ENCODE measurements around the gene LIFR. TPM values are rescaled to one million over a fixed set of nuclear protein-coding genes. Genes with fewer than 3 reads are reported as not detected.

The LIFR gene
- total RNA-seq, 1 donor = 39.8 TPM

GRCh38 chr5:38468202-38468673, 88.2 kb downstream of the LIFR start:
- peak overlapping the region; percentile 82 for H3K27ac ChIP-seq (ENCODE audit: low read depth, low read length)
- no peaks in the 10 kb centered on the region for H3K79me2 ChIP-seq (ENCODE audit: insufficient read depth, low read length)
- H2AFZ ChIP-seq (ENCODE audit: low read length) = peak overlapping the region; percentile 80
- no peaks in the 10 kb centered on the region for H3K27me3 ChIP-seq (ENCODE audit: insufficient read depth, low read length)
- H3K4me3 ChIP-seq (ENCODE audit: insufficient read depth, low read length) = peak overlapping the region; percentile 43
- H3K4me2 ChIP-seq (ENCODE audit: insufficient read depth, low read length) = peak overlapping the region; percentile 71
- no peaks in the 10 kb centered on the region for H3K36me3 ChIP-seq (ENCODE audit: insufficient read depth, low read length)
- peak; percentile 98 for DNase-seq (ENCODE audit: insufficient read length, low spot score, missing footprints)
- H3K9me3 ChIP-seq (ENCODE audit: low read depth, low read length) = no peaks in the 10 kb centered on the region
- no peak for TF ChIP-seq CTCF (IDR thresholded peaks at IDR 0.05; ENCODE audit: extremely low read depth, low read depth, low read length)
- peaks cover 59% of the 10 kb centered on the region for H3K4me1 ChIP-seq (ENCODE audit: insufficient read depth, low read length)
- no peaks in the 10 kb centered on the region for H4K20me1 ChIP-seq (ENCODE audit: insufficient read depth, low read length)

GRCh38 chr5:38467353-38468040, 88.9 kb downstream of the LIFR start:
- Histone ChIP-seq H2AFZ (ENCODE audit: low read length) (peak overlapping the region; percentile 50), H3K4me1 (ENCODE audit: insufficient read depth, low read length) (peaks cover 67% of the 10 kb centered on the region), H3K36me3 (ENCODE audit: insufficient read depth, low read length) (no peaks in the 10 kb centered on the region), H3K79me2 (ENCODE audit: insufficient read depth, low read length) (no peaks in the 10 kb centered on the region), H4K20me1 (ENCODE audit: insufficient read depth, low read length) (no peaks in the 10 kb centered on the region), H3K27me3 (ENCODE audit: insufficient read depth, low read length) (no peaks in the 10 kb centered on the region), H3K4me2 (ENCODE audit: insufficient read depth, low read length) (peak overlapping the region; percentile 71), H3K4me3 (ENCODE audit: insufficient read depth, low read length) (peak overlapping the region; percentile 43), H3K9me3 (ENCODE audit: low read depth, low read length) (no peaks in the 10 kb centered on the region), H3K27ac (ENCODE audit: low read depth, low read length) (peak overlapping the region; percentile 82)
- peak; percentile 75 for DNase-seq (ENCODE audit: insufficient read length, low spot score, missing footprints)
- TF ChIP-seq CTCF (IDR thresholded peaks at IDR 0.05; ENCODE audit: extremely low read depth, low read depth, low read length) = no peak

- DNase-seq (ENCODE audit: insufficient read length, low spot score, missing footprints) = peak; percentile 78
- Histone ChIP-seq H2AFZ (ENCODE audit: low read length) (peak overlapping the region; percentile 50), H3K4me2 (ENCODE audit: insufficient read depth, low read length) (peak overlapping the region; percentile 71), H3K79me2 (ENCODE audit: insufficient read depth, low read length) (no peaks in the 10 kb centered on the region), H3K36me3 (ENCODE audit: insufficient read depth, low read length) (no peaks in the 10 kb centered on the region), H3K9me3 (ENCODE audit: low read depth, low read length) (no peaks in the 10 kb centered on the region), H3K4me1 (ENCODE audit: insufficient read depth, low read length) (peaks cover 68% of the 10 kb centered on the region), H4K20me1 (ENCODE audit: insufficient read depth, low read length) (no peaks in the 10 kb centered on the region), H3K4me3 (ENCODE audit: insufficient read depth, low read length) (peak overlapping the region; percentile 43), H3K27ac (ENCODE audit: low read depth, low read length) (peak overlapping the region; percentile 82), H3K27me3 (ENCODE audit: insufficient read depth, low read length) (no peaks in the 10 kb centered on the region)
- TF ChIP-seq CTCF (IDR thresholded peaks at IDR 0.05; ENCODE audit: extremely low read depth, low read depth, low read length) = no peak
These were observed 89.8 kb downstream of the LIFR start for GRCh38 chr5:38466424-38467189.

All from osteoblast (primary cell).